Activated effector memory CD4-positive, alpha-beta T cell treated with anti-CD3 and anti-CD28 coated beads, Interleukin-2, amount 50 U/mL, for 16 hours (primary cell): ENCODE measurements around the gene TLNRD1.
A peak's percentile ranks its signal among the peaks of the same experiment; 100 is the strongest.
"Not testable (repeated sequence)": the region's sequence is repeated elsewhere in the genome, so short reads cannot be mapped to it uniquely, and the experiment has no call there.

Source experiments
- DNase-seq: peaks from one replicate; pipeline ENCODE4 v3.0.0-alpha.2; 2020

TLNRD1 gene

DNA sequence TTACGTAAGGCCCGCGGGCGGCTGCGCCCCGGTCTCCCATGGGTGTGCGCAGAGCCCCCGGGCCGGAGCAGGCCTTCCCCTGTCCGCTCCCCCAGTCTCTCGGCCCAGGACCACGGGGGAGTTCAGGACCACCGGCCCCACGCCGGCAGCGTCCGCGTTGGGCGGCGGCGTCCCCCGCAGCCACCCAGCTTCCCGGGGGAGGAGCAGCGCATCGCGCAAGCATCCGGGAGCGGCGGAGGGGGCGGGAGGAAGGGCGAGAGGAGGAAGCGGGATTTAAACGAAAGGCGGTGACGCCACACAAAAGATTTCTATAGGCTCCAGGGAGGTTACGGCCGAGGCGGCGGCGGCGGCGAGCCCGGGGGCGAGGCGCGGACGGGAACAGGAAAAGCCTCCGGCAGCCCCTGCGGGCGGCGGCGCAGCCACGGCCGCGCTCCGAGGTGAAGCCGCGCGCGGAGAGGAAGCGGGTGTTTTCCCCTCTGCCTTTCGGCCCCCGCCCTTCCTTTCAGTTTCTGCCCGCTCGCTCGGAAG is at the start of gene TLNRD1:
Gene TLNRD1, plus strand, starts transcription at position 300 of the 528 bp plus-strand sequence. CDS start 1,349 bp downstream, outside the sequence.
- peak; percentile 93 for DNase-seq

- peak; percentile 34 for DNase-seq
Observed at GRCh38 chr15:80951941-80952340, 48.8 kb upstream of the TLNRD1 start.

DNA sequence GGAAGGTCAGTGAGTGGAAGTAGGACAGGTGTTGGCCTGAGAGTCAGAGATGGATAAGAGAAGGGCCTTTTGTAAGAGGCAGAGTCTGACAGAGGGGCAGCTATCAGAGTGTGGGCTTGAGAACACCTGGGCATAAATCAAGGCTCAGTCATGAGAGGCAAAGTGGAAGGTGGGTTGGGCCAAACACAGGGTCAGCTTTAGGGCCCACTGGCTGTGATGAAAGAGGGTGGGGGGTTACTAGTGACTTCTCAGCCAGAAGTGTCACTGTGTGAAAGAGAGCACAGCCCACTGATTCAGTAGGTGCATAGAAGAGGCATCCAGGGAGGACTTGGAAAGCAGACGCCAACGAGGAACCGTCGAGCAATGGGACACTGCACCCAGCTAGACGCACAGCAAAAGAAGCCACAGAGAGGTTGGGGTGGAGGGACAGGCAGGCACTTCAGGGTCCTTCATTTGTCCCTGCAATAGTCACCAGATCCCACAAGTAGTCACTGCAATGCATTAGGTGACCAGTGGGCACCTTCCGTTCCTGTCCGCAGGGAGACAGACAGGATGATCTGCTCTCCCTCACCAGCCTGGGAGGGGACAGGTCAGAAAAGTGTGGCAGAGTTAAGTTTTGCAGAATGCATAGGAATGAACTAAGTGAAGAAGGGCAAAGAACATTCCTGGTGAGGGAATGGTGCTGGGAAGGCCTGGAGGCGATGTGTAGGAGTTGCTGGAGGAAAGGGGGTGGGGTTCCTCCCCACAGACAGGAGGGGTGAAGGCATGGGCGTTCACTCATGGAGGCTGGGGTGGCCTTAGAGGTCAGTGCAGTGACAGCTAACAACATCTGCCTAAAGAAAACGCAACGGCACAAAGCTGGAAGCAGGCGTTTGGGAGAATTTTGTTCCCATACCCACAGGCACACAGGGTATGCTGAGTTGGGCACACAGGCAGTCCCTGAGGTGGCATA is 47.4 kb upstream of the TLNRD1 start:
- DNase-seq, result peak; percentile 45

- DNase-seq, result peak; percentile 36
Observed at GRCh38 chr15:80953953-80954778, 46.6 kb upstream of the TLNRD1 start.

GRCh38 chr15:80955571-80956452 is 44.9 kb upstream of the TLNRD1 start:
- peak; percentile 80 for DNase-seq

DNA sequence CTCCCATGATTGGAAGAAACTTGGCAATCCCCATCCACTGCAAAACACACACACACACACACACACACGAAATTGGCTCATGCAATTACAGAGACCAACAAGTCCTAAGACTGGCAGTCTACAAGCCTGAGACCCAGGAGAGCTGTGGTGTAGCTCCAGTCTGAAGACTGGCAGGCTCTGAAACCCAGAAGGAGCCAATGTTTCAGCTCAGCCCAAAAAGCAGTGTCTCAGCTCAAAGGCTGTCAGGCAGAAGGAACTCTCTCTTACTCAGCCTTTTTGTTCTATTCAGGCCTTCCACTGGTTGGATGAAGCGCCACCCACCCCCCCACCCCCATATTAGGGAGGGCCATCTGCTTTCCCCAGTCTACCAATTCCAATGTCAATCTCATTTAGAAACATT is 43.2 kb upstream of the TLNRD1 start:
- peak; percentile 55 for DNase-seq

- no peak for DNase-seq
Observed at GRCh38 chr15:80957976-80958375, 42.7 kb upstream of the TLNRD1 start.

DNA sequence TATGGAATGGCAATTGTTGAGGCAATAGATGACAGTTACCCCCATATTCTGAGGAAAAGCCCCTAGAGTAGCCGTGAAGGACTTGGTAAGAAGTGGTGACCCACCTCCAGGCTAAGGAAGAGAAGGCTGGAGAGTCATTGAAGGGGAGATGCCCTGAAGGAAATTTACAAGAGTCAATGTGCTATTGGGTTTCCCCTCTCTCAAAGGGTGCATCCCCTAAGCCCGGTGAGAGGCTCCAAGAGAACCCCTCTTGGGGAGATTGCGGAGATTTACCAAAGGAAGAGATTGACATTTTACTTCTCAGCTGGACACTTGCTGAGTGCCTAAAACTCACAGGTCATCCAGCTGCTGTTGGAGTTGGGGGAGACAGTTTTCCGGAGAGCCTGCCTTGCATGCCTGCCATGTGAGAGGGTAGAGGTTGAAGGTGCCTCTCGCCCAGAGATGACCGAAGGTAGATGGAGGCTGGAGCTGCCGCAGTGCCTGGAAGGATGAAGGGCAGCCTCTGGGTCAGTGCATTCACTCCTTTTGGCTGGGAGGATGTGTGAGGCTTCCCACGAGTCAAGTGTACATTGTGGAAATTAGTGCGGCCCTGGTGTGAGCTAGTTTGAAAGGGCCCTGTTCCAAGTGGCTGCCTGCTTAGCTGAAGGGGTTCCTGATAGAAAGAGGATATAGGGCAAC is 41.8 kb upstream of the TLNRD1 start:
- DNase-seq, result peak; percentile 28

- DNase-seq, result not testable (repeated sequence)
Observed at GRCh38 chr15:80965454-80965853, 35.3 kb upstream of the TLNRD1 start.

DNA sequence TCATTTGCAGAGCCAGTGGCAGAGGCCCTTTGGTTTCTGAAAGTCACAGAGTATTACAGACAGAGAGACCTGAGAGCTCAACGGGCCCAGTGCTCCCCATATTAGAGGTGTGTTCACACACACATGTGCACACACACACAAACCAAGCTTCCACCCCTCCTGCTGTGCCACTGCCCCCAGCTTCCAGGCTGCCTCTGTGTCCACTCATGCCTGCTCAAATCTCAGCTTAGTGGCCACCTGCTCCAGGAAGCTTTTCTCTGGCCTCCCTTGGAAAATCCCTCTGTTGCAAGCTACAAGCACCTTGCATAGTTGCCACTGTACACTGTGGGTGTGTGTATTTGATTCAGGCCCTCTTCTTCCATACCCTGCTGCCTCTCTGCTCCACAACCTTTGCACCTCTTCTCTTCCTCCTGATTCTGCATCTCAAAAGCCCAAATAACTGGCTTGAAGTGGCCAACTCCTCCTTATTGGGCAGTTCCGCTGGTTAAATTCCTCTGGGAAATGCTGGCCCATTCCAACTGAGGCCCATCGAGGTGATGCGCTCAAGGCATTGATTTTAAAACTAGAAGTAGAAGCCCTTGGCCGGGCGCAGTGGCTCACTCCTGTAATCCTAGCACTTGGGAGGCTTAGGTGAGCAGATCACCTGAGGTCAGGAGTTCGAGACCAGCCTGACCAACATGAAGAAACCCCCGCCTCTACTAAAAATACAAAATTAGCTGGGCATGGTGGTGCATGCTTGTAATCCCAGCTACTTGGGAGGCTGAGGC is 34.1 kb upstream of the TLNRD1 start:
- DNase-seq, result no peak

GRCh38 chr15:80967451-80967850 is 33.3 kb upstream of the TLNRD1 start:
- DNase-seq, result no peak

- DNase-seq, result no peak
Observed at GRCh38 chr15:80967991-80968510, 32.7 kb upstream of the TLNRD1 start.

- DNase-seq, result no peak
Observed at GRCh38 chr15:80969316-80969715, 31.4 kb upstream of the TLNRD1 start.

GRCh38 chr15:80970018-80970657 is 30.6 kb upstream of the TLNRD1 start:
- DNase-seq, result peak; percentile 82

DNA sequence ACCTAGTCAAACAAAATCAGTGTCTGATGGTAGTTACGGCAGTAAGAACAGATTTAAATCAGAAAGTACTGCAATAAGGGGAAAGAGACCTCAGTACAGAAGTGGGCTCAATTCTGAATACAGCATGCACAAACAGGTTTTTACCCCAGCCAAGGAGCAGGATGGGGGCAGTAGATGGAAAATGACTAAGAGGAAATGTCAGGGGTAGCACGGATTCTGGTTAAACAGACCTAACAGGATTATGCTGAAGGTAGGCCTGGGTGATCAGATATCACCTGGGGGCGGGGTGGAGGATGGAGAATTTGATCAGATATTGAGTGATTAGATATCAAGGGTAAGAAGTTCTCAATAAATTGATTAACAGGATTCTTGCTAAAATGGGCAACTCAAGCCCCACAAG is 30.1 kb upstream of the TLNRD1 start:
- no peak for DNase-seq

DNA sequence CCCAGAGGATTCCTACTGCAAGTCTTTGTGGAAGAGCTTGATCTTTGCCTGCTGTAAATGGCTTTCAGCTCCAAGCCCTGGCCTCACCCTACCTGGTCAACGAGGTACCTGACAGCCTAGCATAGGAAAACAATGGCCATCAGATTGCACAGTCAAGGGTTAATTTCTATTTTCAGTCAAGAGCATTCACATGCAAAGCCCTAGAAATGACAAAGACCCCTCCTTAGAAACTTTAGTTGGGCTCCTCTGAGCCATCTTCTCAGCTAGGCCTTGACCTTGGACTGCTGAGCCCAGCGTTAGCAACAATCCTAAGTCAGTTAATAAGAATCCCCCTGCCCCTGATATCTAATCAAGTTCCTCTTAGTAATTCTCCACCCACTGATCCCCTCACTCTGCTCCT is 29.6 kb upstream of the TLNRD1 start:
- no peak for DNase-seq

GRCh38 chr15:80972276-80972675 is 28.4 kb upstream of the TLNRD1 start:
- no peak for DNase-seq

DNA sequence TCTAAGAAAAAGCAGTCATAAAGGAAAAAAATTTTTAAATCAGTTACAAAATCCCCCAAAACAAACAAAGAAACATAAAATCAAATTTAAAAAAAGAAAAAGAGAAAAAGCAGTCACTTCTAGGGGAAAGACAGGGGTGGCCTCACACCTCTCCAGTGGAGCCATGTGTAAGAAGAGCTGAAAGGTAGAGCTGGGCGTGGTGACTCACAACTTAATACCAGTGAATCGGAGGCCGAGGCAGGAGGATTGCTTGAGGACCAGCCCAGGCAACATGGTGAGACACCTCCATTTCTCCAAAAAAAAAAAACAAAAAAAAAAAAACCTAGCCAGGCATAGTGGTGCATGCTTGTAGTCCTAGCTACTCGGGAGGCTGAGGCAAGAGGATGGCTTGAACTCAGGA is 25.8 kb upstream of the TLNRD1 start:
- DNase-seq, result no peak

- DNase-seq, result no peak
Observed at GRCh38 chr15:80976851-80977250, 23.9 kb upstream of the TLNRD1 start.

DNA sequence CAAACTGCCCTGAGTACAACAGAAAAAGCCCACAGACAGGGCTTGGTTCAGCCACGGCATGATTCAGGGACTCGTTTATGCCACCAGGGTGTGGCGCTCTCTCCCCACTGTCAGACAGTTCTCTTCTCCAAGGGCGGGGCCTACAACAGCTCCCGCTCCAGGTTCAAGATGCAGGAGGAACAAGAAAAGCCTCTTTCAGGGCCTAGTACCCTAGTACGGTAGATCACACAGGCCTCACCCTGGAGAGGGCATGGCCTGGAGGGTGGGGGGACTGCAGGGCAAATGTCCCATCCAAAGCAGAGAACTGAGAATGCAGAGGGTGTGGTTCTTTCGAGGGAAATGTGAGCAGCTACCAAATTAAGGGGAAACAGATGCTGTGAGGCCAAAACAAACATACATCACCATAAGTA is 23.1 kb upstream of the TLNRD1 start:
- peak; percentile 73 for DNase-seq
